NCI-H2196 treated with DMSO at 0.1 percent for 48 hours (cell line): ENCODE data around the gene TBC1D22A.
"Not testable (repeated sequence)": the region's sequence is repeated elsewhere in the genome, so short reads cannot be mapped to it uniquely, and the experiment has no call there.

Experiments
- DNase-seq: peaks from one replicate; lab custom pipeline; 2025; ENCODE audit not compliant: unreplicated experiment; lab: John Stamatoyannopoulos, UW

The TBC1D22A gene

GRCh38 chr22:47170511-47171440 lies 408.3 kb downstream of the TBC1D22A start:
- DNase-seq, result not testable (repeated sequence)

GRCh38 chr22:47171441-47172221 lies 409.2 kb downstream of the TBC1D22A start:
- no peak for DNase-seq

- no peak for DNase-seq
Measured at GRCh38 chr22:47172771-47173534, 410.5 kb downstream of the TBC1D22A start.

DNA sequence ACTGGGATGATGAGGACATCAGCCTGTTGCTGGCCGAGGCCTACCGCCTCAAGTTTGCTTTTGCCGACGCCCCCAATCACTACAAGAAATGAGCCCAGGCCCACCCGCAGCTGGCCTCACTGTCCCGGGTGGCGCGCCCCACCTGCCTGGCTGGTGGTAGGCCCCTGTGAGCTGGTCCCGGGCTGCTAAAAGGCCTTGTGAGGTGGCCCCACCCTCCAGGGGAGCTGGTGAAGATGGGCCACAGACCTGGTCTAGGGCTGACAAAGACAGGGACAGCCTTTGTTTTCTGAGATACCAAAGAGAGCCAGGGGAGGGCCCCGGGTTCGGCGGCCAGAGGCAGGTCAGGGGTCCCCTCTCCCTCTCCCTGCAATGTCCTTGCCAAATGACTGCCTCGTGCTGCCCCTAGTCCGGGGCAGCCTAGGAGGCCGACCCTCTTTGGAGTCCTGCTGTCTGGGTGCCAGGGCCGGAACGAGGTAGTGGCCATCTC lies 411.1 kb downstream of the TBC1D22A start:
- no peak for DNase-seq

GRCh38 chr22:47174096-47174495 lies 411.6 kb downstream of the TBC1D22A start:
- DNase-seq, result no peak

DNA sequence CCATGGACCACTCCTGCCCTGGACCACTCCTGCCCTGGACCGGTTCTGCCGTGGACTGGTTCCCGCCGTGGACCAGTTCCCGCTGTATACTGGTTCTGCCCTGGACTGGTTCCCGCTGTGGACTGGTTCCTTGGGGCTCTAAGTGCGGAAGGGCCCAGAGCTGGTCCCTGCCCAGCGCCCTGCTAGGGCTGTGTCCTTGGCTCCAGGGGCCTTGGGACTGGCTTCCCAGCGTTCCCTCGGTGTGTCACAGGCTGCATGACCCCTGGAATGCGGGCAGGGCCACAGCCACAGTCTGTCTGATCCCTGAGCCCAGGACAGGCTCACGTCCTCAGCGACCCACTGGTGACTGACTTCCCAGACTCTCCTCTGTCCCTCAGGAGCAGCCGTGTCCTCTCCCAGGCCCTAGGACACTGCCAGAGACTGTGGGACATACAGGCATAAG lies 412.2 kb downstream of the TBC1D22A start:
- DNase-seq, result no peak

DNA sequence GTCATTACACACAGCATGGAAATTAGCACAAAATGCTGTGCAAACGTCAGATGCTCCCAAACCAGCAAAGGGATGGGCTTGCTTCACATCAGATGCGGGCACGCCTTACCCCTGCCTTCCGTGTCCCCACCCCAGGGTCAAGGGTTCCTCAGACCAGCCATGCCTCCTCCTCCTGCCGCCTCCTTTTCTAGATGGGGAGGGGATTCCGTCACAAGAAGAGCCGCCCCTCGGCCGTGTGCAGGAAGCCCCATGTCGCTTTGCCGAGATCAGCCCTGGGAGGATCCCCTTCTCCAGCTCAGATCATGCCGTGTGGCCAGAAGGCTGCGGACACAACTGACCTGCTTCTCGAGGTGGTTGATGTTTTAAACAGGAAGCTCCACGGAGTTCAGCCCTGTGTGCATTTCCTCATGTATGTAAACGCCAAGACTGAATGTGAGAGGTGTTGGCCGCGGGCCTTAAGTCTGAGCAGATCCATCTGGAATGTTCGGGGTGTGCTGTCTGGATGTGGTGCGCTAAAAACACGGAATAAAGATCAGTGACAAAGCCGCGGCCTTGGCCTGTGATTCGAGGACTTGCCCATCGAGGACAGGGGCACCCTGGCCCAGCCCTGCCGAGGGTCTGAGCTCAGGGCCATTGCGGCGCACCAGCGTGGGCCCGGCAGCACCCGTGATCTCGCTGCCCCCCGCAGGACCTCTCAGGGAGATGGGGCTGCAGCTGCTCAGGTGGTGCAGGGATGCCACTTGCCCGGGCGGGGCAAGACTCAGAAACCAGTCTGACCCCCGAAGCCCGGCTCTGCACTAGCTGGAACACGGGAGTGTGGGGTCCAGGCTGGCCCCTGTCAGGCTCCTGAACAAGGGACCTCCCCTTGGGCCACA lies 412.9 kb downstream of the TBC1D22A start:
- no peak for DNase-seq

- DNase-seq, result no peak
Measured at GRCh38 chr22:47176026-47176389, 413.6 kb downstream of the TBC1D22A start.

DNA sequence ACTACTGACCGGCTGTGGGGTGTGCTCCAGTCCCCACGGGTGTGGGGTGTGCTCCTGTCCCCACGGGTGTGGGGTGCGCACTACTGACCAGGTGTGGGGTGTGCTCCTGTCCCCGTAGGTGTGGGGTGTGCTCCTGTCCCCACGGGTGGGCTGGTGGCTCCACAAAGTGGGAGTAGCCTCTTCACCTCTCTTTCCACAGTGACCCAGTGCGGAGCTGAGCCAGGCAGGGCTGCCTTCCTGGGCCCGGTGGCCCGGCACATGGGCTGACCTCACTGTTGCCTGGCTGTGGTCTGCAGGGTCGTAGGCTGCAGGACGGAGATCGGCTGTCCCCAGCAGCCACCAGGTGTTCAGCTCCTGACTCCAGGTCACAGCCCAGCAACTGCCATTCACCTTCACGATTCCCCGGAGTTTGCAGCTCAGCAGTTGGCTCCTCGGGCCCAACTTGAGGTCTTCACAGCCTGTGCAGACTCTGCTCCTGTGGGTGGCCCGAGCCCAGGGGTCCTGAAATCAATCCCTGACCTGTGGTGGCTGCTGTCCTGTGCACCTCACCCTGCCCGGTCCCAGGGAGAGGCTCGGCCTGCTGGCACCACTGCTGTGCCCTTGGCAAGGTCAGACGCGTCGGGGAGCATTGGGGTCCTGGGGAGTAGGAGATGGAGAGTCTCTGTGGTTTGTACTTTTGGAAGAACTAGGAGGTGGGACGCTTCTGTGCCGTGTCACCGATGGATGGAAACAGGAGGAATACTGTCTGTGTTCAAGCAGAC lies 414.3 kb downstream of the TBC1D22A start:
- DNase-seq, result no peak

DNA sequence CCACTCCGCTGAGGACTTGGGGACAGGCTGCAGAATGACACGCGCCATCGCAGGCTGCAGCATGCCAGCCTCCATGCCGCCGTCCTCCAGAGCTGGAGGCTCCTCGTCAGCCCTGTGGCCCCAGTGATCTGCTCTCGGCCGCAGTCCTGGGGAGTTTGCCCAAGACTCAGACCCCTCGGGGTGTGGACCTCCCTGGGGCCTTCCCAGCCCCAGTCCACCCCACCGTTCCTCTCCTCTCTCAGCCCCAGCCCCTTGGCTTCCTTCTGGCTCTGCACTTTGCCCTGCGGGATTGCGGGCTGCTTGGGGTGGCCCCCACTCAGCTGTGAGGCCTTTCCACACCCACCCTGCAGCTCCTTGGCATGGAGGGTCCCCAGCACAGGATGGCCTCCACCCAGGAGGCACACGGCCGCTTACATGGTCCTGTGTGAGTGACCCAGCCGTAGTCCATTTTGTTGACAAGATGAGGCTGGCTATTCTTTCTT lies 414.9 kb downstream of the TBC1D22A start:
- DNase-seq, result no peak

DNA sequence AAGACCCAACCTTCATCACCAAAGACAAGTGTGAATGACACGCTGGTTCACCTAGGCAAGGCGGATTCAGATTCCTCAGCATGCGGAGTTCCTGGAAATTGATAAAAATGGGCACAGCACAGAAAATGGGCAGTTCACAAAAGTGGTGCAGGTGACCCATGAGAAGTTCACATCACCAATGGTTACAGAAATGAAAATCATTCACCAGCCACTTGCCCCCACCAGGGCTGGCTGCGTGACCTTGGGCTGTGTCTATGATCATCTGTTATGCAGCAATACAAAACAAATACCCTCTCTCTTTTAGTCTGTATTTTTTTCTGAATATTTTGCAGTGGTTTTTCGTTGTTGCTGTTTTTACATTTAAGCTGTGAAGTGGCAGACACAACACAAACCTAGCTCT lies 415.9 kb downstream of the TBC1D22A start:
- DNase-seq, result no peak

GRCh38 chr22:47180796-47181195 lies 418.3 kb downstream of the TBC1D22A start:
- DNase-seq, result no peak

GRCh38 chr22:47187176-47187957 lies 424.9 kb downstream of the TBC1D22A start:
- no peak for DNase-seq

DNA sequence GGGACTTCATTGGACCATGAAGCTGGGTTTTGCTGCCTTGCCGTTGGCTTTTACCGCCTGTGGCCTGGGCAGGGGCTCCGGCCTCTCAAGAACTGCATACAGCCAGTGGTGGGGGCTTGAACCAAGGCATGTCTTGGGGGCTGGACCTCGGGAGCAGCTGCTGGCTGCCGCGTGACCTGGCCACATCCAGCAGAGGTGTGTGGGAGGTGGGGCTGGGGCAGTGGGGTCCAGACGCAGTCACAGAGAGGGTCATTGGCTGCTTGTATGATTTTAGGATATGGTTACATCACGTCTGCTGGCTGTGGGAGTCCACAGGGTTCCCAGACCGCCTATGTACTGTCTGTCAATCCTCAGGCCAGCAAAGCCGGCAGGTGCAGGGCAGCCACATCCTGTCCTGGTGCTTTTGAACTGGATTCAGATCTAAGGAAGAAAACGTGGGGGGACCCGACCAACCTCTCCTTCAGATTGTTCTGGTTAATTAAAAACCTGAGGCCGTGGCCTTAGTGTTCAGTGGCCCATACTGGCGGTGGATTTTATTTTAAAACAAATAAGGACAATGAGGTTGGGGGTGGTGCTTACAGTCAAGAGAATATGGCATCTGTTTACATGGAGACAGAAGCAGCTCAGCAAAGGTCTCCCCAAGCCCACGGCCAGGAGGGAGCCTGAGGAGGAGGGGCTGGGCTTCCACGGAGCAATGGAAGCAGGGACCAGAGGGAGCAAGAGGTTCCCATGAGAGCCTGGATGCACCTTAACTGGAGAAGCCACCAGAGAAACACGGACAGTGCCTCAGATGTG lies 426.0 kb downstream of the TBC1D22A start:
- no peak for DNase-seq

DNA sequence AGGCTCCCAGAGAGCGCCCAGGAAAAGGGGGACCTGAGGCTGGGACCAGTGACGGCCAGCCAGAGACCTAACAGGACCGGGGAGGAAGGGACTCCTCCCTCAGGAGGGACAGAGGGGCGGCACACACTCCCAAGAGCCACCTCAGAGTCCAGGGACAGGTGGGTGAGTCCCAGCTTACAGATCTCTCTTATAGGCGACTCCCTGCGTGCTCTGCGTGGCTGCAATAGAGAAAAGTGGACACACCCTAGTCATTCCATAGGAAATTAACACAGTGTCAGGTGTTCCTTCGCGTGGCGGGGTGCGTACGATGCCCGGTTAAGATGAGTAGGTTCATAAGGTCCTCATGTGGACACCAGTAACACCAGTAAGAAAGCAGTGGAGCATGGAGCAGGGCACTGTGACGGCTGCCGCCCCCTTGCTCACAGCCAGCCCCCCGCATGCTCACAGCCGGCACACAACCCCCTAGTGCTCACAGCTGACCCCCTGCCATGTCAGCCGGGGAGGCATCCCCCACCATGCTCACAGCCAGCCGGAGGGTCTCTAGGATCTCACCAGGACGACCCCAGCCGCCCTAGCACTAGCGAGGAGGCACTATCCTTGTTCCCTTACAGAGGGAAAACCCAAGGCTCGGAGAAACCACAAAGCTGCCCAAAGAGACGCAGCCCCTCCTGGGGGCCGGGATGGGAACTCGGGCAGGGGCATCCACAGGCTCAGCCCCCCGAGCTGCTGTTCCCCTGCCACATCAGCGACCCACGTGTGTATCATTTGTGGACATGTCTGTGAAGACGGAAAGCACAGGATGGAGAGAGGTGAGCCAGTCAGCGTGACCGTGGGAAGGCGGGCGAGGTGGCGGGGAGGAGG lies 426.8 kb downstream of the TBC1D22A start:
- no peak for DNase-seq

DNA sequence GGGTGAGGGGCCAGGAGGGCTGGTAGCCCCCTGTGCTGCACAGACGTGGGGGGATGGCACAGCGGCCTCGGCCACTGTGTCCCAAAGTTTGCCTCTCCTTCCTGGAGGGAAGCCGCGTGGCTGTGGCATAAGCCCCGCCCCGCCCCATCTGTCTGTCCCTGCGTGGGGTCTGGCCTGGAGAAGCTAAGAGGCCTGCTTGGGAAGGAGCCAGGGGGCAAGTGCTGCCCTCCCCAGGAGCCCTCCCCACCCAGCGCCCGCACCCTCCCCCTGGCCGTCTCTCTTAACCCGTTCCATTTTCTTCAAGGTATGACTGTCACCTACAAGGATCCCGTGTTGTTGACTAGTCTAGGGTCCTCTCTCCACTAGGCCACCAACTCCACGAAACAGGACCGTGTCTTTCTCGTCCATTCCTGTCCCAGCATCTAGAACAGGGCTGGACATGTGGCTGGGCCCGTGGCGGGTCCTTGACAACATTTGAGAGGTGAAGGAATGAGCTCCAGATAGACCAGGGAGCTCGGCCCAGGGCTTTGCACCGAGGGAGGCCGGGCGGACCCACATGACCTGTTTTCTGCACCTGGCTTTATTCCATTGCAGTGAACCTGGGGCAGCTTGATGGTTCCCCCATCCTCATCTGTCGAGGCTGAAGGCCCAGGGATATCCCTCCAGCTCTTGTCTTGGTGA lies 428.0 kb downstream of the TBC1D22A start:
- DNase-seq, result no peak
